Activated naive CD4-positive, alpha-beta T cell treated with anti-CD3 and anti-CD28 coated beads, Interleukin-2, amount 50 U/mL, for 24 hours (primary cell): ENCODE data around the gene MAST4.

ENCODE experiments used
- H3K27ac Mint-ChIP-seq: one replicate; pipeline ENCODE4 v1.8.0; 2021; ENCODE audit warnings: mild to moderate bottlenecking, mixed read lengths
- H3K27me3 Mint-ChIP-seq: one replicate; pipeline ENCODE4 v1.8.0; 2021; ENCODE audit warnings: mixed read lengths
- H3K36me3 Mint-ChIP-seq: one replicate; pipeline ENCODE4 v1.8.0; 2021; ENCODE audit warnings: mixed read lengths
- H3K4me1 Mint-ChIP-seq: one replicate; pipeline ENCODE4 v1.8.0; 2021; ENCODE audit warnings: mixed read lengths
- H3K4me3 Mint-ChIP-seq: one replicate; pipeline ENCODE4 v1.8.0; 2021; ENCODE audit warnings: mild to moderate bottlenecking, mixed read lengths
- H3K9me3 Mint-ChIP-seq: one replicate; pipeline ENCODE4 v1.8.0; 2021; ENCODE audit warnings: mixed read lengths

The MAST4 gene

DNA sequence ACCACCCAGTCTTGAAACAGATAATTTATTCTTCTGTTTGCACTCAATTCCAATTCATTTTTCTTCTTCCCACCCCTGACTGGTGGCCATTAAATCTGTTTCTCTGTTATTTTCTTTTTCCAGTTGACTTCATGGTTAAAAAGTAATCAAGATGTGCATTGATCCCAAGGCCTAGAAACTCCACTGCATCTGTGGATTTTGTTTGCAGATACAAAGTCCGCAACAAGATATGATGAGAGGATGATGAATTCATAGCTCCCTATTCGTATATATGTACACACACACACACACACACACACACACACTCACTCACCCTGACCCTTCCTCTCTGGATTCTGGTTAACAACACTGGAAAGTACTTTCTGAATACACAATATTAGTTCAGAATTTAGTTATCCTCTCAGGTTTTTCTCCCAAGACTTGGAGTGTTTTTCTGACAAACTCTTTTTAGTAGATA, 548.0 kb downstream of the MAST4 start:
- H3K9me3 Mint-ChIP-seq = no peaks in the 10 kb centered on the region
- H3K27ac Mint-ChIP-seq = no peak overlapping the region
- H3K4me1 Mint-ChIP-seq = no peaks in the 10 kb centered on the region

DNA sequence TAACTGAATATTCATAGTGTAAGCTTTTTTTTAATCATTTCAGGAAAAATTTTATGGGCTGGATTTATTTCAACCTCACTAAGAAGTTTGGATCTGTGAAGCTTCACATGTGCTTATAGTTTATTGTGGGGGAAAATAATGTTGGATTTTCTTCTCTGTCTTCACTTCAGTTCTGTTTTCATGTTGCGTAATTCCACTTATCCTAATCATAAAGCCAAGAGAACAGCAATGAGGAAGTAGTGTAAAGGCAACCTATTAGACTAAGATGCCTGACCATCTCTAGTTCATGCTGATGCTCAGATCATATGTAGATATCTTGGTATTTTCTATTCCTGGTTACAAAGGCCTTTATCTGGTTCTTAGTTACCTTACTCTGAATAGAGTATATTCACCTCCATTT, 550.4 kb downstream of the MAST4 start:
- Mint-ChIP-seq H3K36me3 (peaks cover 49% of the 10 kb centered on the region), H3K27me3 (no peaks in the 10 kb centered on the region), H3K4me1 (no peaks in the 10 kb centered on the region)

More for the DNA sequence above, 548.0 kb downstream of the MAST4 start:
- Mint-ChIP-seq H3K27me3 (no peaks in the 10 kb centered on the region), H3K4me3 (no peak overlapping the region), H3K36me3 (peaks cover 33% of the 10 kb centered on the region)

GRCh38 chr5:67146981-67147380, 550.8 kb downstream of the MAST4 start:
- peaks cover 45% of the 10 kb centered on the region for H3K36me3 Mint-ChIP-seq
- no peaks in the 10 kb centered on the region for H3K9me3 Mint-ChIP-seq
- H3K4me3 Mint-ChIP-seq = no peak overlapping the region
- H3K27ac Mint-ChIP-seq = no peak overlapping the region
- no peaks in the 10 kb centered on the region for H3K27me3 Mint-ChIP-seq
- H3K4me1 Mint-ChIP-seq = no peaks in the 10 kb centered on the region

More for the DNA sequence above, 550.4 kb downstream of the MAST4 start:
- no peak overlapping the region for H3K4me3 Mint-ChIP-seq
- no peak overlapping the region for H3K27ac Mint-ChIP-seq
- no peaks in the 10 kb centered on the region for H3K9me3 Mint-ChIP-seq

GRCh38 chr5:67147760-67148159, 551.6 kb downstream of the MAST4 start:
- Mint-ChIP-seq H3K27ac (no peak overlapping the region), H3K9me3 (no peaks in the 10 kb centered on the region), H3K27me3 (no peaks in the 10 kb centered on the region), H3K36me3 (peaks cover 39% of the 10 kb centered on the region), H3K4me1 (no peaks in the 10 kb centered on the region), H3K4me3 (no peak overlapping the region)

DNA sequence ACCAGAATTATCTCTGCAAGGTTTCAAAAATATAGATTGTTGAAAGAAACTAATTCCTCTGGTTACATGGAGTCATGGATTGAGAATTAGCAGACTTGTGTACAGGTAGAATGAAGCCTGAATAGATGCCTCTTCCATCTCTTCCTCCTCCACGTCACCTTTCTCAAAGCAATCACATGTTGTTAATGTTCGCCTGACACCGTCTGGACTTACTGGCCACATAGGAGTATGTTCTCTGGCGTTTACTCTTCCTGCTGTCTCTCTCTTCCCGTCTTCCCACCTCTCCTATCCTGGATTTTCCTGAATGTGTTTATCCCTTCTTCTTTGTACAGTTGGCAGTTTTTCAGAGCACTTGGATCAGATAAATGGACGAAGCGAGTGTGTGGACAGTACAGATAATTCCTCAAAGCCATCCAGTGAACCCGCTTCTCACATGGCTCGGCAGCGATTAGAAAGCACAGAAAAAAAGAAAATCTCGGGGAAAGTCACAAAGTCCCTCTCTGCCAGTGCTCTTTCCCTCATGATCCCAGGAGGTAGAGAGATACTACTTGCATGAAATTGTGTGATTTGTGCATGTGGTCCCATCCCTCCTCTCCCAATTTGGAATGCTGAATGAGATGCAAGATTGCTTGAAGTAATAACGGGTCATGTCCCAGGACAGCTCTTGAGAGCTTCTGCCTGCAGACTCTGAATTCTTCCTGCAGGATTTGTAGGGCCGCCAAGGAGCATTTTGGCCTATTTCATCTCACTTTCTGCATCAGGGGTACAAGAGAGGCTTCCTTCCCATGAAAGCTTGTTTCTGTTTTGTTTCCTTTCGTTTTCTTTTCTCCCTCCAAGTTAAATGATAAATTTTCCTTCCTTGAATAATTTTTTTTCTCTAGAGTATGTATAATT, 553.1 kb downstream of the MAST4 start:
- H3K9me3 Mint-ChIP-seq = no peaks in the 10 kb centered on the region
- no peak overlapping the region for H3K27ac Mint-ChIP-seq
- H3K27me3 Mint-ChIP-seq = no peaks in the 10 kb centered on the region
- peaks cover 33% of the 10 kb centered on the region for H3K36me3 Mint-ChIP-seq
- no peaks in the 10 kb centered on the region for H3K4me1 Mint-ChIP-seq
- no peak overlapping the region for H3K4me3 Mint-ChIP-seq

GRCh38 chr5:67149951-67150523, 553.8 kb downstream of the MAST4 start:
- no peak overlapping the region for H3K27ac Mint-ChIP-seq
- H3K4me3 Mint-ChIP-seq = no peak overlapping the region
- H3K9me3 Mint-ChIP-seq = no peaks in the 10 kb centered on the region
- H3K4me1 Mint-ChIP-seq = no peaks in the 10 kb centered on the region
- H3K27me3 Mint-ChIP-seq = no peaks in the 10 kb centered on the region
- H3K36me3 Mint-ChIP-seq = peaks cover 35% of the 10 kb centered on the region

DNA sequence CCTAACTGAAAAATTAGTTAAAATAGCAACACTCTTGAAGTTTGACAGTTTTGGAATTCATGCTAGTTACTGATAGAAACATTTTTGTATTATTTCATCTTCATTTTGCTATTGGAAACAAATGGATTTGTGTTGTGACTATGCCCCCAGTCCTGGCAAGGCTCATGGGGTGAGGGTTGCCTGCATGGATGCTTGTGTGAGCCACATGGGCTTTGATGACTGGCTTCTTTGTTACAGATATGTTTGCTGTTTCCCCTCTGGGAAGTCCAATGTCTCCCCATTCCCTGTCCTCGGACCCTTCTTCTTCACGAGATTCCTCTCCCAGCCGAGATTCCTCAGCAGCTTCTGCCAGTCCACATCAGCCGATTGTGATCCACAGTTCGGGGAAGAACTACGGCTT, 556.2 kb downstream of the MAST4 start:
- Mint-ChIP-seq H3K9me3 (no peaks in the 10 kb centered on the region), H3K27me3 (no peaks in the 10 kb centered on the region), H3K36me3 (peaks cover 30% of the 10 kb centered on the region), H3K4me3 (no peak overlapping the region), H3K4me1 (peaks cover 13% of the 10 kb centered on the region), H3K27ac (no peak overlapping the region)

GRCh38 chr5:67153292-67153691, 557.1 kb downstream of the MAST4 start:
- H3K27me3 Mint-ChIP-seq = no peaks in the 10 kb centered on the region
- no peaks in the 10 kb centered on the region for H3K9me3 Mint-ChIP-seq
- H3K4me1 Mint-ChIP-seq = peaks cover 22% of the 10 kb centered on the region
- no peak overlapping the region for H3K27ac Mint-ChIP-seq
- H3K36me3 Mint-ChIP-seq = peaks cover 26% of the 10 kb centered on the region
- no peak overlapping the region for H3K4me3 Mint-ChIP-seq

GRCh38 chr5:67154556-67155206, 558.5 kb downstream of the MAST4 start:
- Mint-ChIP-seq H3K27me3 (no peaks in the 10 kb centered on the region), H3K9me3 (no peaks in the 10 kb centered on the region), H3K4me1 (peaks cover 33% of the 10 kb centered on the region), H3K4me3 (no peak overlapping the region), H3K36me3 (peaks cover 19% of the 10 kb centered on the region), H3K27ac (peak overlapping the region; percentile 79)

- Mint-ChIP-seq H3K9me3 (no peaks in the 10 kb centered on the region), H3K36me3 (peaks cover 5% of the 10 kb centered on the region), H3K4me3 (no peak overlapping the region), H3K4me1 (peaks cover 57% of the 10 kb centered on the region), H3K27ac (peak overlapping the region; percentile 38), H3K27me3 (no peaks in the 10 kb centered on the region)
Measured at GRCh38 chr5:67156976-67157583, 560.9 kb downstream of the MAST4 start.

DNA sequence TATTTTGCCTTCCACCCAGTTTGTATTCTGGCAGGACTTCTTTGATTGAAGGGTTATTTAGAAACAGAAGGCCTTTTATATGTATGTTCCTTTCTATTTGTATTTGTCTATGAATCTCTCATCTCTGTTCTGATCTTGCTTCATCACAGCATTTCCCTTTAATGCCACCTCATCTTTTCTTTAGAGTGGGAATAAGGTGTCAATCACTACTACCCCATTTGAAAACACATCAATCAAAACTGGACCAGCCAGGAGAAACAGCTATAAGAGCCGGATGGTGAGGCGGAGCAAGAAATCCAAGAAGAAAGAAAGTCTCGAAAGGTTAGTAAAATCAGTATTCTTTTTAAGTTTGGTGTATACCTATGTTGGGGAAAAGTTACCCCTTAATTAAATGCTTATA, 564.1 kb downstream of the MAST4 start:
- Mint-ChIP-seq H3K27ac (peak overlapping the region; percentile 96), H3K4me1 (peaks cover 86% of the 10 kb centered on the region), H3K27me3 (no peaks in the 10 kb centered on the region), H3K36me3 (peaks cover 2% of the 10 kb centered on the region), H3K4me3 (peak overlapping the region; percentile 68), H3K9me3 (no peaks in the 10 kb centered on the region)

DNA sequence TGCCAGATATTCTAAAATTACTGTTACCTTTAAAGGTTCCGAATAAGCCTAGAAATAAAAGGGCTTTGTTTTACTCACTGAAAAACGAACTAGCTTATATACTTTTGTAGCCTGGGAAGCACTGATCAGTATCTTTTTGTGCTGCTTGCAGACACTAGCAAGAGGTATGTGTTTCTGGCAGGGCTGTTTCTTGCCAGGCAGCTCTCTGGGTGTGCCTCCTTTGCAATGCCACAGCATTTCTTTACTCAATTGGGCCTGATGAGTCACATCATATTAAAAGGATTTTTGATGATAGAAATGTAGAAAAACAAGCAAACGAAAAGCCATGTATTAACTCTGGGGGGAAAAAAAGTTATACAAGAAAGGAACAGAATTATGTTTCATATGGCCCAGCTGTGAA, 564.8 kb downstream of the MAST4 start:
- H3K9me3 Mint-ChIP-seq = no peaks in the 10 kb centered on the region
- peak overlapping the region; percentile 69 for H3K4me3 Mint-ChIP-seq
- H3K27ac Mint-ChIP-seq = peak overlapping the region; percentile 87
- H3K36me3 Mint-ChIP-seq = peaks cover 2% of the 10 kb centered on the region
- no peaks in the 10 kb centered on the region for H3K27me3 Mint-ChIP-seq
- peaks cover 91% of the 10 kb centered on the region for H3K4me1 Mint-ChIP-seq

GRCh38 chr5:67161767-67162166, 565.6 kb downstream of the MAST4 start:
- no peaks in the 10 kb centered on the region for H3K9me3 Mint-ChIP-seq
- no peaks in the 10 kb centered on the region for H3K27me3 Mint-ChIP-seq
- H3K4me3 Mint-ChIP-seq = peak overlapping the region; percentile 69
- peaks cover 90% of the 10 kb centered on the region for H3K4me1 Mint-ChIP-seq
- H3K27ac Mint-ChIP-seq = peak overlapping the region; percentile 87
- H3K36me3 Mint-ChIP-seq = peaks cover 2% of the 10 kb centered on the region

DNA sequence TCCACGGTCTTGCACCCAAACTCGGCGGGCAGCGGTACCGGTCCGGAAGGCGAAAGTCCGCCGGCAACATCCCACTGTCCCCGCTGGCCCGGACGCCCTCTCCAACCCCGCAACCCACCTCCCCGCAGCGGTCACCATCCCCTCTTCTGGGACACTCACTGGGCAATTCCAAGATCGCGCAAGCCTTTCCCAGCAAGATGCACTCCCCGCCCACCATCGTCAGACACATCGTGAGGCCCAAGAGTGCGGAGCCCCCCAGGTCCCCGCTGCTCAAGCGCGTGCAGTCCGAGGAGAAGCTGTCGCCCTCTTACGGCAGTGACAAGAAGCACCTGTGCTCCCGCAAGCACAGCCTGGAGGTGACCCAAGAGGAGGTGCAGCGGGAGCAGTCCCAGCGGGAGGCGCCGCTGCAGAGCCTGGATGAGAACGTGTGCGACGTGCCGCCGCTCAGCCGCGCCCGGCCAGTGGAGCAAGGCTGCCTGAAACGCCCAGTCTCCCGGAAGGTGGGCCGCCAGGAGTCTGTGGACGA, 567.1 kb downstream of the MAST4 start:
- Mint-ChIP-seq H3K9me3 (no peaks in the 10 kb centered on the region), H3K4me1 (peaks cover 90% of the 10 kb centered on the region), H3K36me3 (peaks cover 3% of the 10 kb centered on the region), H3K27ac (peak overlapping the region; percentile 30), H3K4me3 (peak overlapping the region; percentile 69), H3K27me3 (no peaks in the 10 kb centered on the region)

GRCh38 chr5:67163863-67164595, 567.8 kb downstream of the MAST4 start:
- Mint-ChIP-seq H3K36me3 (peaks cover 3% of the 10 kb centered on the region), H3K4me1 (peaks cover 93% of the 10 kb centered on the region), H3K27ac (peak overlapping the region; percentile 51), H3K9me3 (no peaks in the 10 kb centered on the region), H3K27me3 (no peaks in the 10 kb centered on the region), H3K4me3 (peak overlapping the region; percentile 33)
